ENCODE data around the gene CAMK4. TPM values are rescaled to one million over a fixed set of nuclear protein-coding genes. Genes with fewer than 3 reads are reported as not detected.

Gene CAMK4
- total RNA-seq, 1 donor from 2014 or later, result 67.3 TPM

DNA sequence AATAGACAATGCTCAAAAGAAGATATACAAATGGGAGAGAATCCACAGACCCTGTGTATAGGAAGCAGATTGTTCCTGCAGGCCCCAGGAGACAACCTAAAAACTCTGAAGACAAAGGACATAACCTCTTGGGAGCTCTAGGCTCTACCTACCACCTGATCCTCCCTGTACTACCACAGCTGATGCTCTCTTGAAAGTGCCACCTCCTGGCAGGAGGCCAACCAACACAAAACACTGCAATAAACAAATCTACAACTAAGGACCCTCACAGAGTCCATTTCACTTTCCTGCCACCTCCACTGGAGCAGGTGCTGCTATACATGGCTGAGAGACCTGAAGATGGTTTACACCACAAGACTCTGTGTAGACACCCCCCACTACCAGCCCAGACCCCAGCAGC is 239.1 kb downstream of the CAMK4 start:
- DNase-seq (ENCODE audit: low spot score in 2 of 2), result no peak

DNA sequence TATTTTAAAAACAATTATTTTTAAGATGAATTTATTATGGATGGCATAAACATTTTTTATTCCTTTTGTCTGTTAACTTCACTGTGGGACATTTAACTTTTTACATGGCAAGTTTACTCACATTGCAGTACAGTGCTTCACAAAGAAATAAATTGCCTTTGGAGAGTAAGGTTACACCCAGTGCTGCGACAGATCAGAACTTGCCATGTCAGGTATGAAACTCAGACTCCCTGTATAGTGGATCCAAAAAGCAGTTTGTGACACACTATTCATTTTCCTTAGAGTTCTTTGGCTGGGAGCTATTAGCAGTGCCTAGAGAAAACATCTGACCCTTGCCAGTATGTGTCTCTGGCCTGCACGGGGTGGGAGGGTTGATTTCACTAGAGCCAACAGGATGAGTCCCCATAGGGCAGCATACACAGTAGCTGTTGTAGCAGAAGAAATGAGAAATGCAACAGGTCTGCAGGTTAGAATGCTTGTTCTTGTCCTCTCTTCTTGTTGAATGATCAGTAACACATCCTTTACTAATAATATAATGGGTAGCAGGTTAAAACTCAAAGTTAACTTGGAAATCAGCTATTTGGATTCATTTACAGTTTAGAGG is 245.2 kb downstream of the CAMK4 start:
- DNase-seq (ENCODE audit: low spot score in 2 of 2) (no peak), FAIRE-seq (no peak)

More for the DNA sequence above, 239.1 kb downstream of the CAMK4 start:
- FAIRE-seq, result no peak

DNA sequence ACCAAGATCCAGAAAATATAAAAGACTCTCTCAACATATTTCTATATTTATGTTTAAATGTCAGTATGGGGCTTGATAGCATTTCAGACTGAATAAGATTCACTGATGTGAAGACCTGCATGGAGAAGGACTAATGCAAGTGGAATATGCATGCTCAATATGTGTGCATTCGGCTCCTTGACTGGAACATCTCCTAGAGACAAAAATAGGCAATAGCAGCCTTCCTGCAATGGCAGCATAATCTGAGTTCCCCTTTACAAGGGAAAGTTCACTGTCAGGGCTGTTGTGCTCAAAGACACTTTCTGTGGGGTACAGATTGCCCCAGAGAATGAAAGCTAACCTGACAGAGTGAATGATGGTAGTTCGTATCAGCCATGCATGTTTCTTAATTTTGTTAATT is 245.7 kb downstream of the CAMK4 start:
- FAIRE-seq (no peak), DNase-seq (ENCODE audit: low spot score in 2 of 2) (no peak)

DNA sequence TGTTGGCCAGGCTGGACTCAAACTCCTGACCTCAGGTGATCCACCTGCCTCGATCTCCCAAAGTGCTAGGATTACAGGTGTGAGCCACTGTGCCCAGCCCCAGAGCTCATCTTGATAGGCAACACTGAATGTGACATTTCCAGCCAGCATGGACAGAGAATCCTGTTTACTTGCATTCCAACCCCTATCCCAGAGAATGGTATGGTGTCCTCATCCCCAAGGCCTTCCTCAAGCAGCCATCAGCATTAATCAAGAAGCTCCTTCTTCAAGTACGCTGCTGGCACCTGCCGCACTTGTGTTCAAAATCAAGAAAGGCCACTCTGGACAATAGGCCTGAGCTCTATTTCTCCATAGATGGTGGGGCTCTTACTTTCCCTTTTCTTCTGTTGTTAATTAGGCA is 247.9 kb downstream of the CAMK4 start:
- no peak for FAIRE-seq
- no peak for DNase-seq (ENCODE audit: low spot score in 2 of 2)

DNA sequence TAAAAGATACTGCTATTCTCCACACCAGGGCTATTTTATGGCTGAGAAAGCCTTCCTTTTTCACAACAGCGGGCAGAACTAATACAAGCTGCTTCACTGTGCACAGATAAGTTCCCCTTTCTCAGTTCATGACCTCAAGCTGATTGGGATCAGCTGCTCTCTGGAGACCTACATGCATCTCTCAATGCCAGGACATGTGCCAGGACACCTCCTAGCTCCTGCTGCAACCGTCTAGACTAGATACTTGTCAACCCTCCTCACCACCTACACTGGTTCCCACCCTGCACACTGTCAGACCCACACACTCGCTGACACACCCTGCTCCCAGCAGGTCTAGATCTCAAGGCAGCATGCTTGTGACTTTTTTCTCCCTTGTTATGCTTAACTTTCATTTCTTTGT is 248.4 kb downstream of the CAMK4 start:
- DNase-seq (ENCODE audit: low spot score in 2 of 2) (no peak), FAIRE-seq (no peak)

DNA sequence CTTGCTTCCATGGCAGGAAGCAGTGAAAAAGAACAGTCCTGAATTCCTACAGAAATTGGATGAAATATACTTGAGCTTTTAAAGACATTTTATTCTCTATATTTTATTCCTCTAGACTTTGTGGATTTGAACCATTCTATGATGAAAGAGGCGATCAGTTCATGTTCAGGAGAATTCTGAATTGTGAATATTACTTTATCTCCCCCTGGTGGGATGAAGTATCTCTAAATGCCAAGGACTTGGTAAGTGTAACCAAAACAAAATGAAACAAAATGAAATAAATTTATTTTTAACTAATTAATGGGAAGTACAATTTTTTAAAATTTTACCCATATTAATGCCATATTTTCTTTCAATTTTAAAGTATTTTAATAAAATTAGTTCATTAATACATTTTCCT is 254.1 kb downstream of the CAMK4 start:
- no peak for DNase-seq (ENCODE audit: low spot score in 2 of 2)
- peak; percentile 73 for FAIRE-seq

DNA sequence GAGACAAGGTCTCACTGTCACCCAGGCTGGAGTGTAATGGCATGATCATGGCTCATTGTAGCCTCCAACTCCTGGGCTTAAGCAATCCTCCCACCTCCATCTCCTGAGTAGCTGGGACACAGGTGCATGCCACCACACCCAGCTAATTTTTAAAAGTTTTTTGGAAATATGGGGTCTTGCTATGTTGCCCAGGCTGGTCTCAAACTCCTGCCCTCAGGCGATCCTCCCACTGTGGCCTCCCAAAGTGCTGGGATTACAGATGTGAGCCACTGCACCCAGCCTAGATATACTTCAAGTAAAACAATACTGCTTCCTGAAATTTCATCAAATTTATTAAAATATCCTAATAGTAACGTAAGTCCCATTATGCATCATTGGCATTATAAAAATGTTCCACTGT is 254.7 kb downstream of the CAMK4 start:
- DNase-seq (ENCODE audit: low spot score in 2 of 2) (no peak), FAIRE-seq (no peak)

DNA sequence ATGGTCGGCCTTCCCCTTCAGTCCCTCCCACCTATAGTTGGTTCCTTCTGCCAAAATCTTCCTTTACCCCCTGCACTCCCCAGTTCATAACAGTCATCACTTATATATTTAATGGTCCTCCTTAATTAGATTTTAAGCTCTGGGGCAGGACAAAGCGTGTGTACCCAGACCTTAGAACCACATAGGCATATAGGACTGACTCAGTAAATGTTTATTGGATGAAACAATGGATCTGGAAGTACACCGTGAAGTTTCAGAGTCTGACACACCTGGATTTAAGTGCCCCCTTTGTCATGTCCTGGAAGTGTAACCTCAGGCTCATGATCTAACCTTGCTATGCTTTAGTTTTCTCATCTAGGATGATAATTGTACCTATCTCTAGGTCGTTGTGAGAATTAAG is 256.2 kb downstream of the CAMK4 start:
- FAIRE-seq (no peak), DNase-seq (ENCODE audit: low spot score in 2 of 2) (no peak)

DNA sequence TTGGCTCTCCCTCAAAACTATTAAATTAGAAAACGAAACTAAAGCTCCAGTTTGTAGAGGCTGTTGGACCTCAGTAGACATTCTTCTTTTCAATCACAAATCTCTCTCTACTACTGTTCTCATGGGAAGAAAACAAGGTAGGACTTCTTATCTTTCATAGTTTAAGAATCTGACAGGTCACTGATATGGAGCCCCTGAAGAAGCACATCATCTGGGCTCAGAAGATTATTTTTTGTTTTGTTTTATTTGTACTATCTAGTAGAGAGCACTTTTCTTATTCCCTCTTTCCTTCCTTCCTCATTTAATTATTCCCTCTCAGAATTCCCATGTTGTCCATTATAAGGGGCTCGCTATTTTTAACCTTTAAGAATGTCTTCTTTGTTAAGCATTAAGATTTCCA is 261.9 kb downstream of the CAMK4 start:
- FAIRE-seq (no peak), DNase-seq (ENCODE audit: low spot score in 2 of 2) (no peak)

DNA sequence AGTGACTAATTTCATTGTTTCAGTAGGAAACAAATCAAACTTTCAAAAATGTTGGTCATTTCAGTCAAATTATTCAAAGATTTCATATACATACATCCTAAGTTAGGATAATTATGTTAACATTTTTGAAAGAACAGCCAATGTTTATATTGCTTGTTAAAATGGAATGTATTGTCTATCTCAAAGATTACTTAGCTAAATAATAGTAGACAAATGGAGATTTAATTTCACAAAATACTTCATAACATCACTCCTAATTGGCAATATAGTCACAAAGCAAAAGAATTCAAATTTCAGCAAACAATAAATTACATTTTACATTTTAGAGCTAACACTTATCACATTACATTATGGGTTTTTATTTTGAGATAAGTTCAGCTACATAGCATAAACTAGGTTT is 262.7 kb downstream of the CAMK4 start:
- DNase-seq (ENCODE audit: low spot score in 2 of 2) (no peak), FAIRE-seq (no peak)

DNA sequence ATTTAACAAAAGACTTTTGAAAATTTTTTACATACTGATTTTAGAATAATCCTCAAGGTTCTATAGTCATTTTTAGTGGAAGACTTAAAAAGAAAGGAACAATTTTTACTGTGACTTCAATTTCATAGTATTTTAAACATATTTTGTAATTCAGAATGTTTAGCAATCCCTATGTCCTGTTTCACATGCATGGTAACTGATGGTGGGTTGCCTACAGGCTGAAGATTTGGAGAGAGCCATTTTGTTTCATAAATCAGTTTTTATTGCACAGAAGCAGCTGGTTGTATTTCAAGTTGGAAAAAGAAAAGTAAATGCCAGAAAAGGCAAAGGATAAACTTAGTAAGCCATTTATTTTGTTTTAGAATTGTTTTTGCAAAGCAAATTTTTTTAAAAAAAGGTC is 264.2 kb downstream of the CAMK4 start:
- DNase-seq (ENCODE audit: low spot score in 2 of 2) (no peak), FAIRE-seq (no peak)

DNA sequence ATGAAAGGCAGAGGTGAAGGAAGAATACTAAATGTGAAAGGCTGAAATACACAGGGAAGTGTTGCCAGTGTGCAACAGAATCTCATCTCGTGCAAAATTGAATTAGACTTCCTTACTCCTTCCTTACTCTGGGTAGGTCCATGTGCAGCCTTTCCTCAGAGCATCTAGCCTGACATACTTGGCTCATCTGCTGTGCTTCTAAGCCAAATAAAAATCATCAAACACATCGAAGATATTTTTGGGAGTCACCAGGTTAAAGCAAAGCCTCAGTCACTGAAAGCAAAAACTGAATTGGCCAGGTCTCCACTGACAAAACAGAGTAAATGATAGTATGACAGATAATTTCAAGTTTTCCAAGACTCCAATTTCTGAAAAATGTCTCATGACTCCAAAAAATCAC is 268.8 kb downstream of the CAMK4 start:
- no peak for FAIRE-seq
- DNase-seq (ENCODE audit: low spot score in 2 of 2), result no peak

DNA sequence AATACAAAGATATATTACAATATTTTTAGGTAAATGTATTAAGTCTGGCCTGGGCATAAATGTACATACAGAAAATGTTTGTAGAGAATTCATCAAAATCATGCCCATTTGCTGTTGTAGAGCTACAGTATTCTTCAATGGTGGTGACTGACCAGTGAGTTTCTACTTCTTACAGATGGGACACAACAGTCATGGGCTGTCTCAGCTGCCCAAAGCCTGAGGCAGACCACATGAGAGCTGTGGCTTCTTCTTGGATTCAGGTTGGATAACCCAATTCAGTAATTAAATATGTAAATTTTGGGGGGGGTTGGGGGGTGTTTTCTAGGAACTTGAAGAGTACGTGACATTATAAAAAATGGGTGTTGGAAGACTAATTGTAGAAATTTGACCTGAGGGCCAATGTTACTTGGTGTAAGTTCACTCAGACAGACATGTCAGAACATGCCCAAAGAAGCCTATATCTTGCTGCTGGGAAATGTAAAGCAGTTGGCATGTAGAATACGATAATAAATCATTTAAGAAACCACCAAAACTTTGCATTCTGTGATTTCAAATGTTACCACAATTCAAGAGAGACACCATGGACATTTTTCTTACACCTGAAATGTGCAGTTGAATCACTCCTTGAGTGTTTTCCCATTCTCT is 270.3 kb downstream of the CAMK4 start:
- FAIRE-seq (no peak), DNase-seq (ENCODE audit: low spot score in 2 of 2) (no peak)

DNA sequence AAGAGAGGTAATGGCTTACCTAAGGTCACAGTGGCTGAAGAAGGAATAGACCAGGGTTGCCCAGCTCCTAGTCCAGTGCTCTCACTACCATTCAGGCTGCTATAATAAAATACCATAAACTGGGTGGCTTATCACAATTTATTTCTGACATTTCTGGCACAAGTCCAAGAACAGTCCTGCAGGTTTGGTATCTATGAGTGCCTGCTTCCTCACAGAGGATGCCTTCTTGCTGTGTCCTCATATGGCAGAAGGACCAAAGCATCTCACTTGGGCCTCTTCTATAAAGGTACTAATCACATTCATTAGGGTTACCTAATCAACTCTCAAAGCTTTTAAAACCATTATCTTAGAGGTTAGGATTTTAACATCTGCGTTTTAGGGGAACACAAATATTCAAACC is 271.0 kb downstream of the CAMK4 start:
- FAIRE-seq (no peak), DNase-seq (ENCODE audit: low spot score in 2 of 2) (no peak)

DNA sequence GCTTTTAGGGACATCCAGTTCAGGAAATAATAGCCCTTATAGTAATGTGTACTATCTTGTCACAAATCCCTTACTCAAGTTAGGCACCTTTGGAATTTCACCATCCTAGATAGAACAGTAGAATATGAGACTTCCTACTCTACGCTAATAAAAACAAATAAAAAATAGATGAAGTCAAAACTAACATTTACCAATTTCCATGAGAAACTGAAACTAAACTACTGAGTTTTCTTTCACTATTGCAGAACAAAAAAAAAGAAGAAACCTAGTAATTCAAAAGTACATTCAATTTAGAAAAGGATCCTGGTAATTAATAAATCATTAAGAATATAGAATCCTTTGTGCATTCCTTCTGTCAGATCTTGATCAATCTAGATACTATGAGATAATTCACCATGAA is 274.2 kb downstream of the CAMK4 start:
- FAIRE-seq (no peak), DNase-seq (ENCODE audit: low spot score in 2 of 2) (no peak)

DNA sequence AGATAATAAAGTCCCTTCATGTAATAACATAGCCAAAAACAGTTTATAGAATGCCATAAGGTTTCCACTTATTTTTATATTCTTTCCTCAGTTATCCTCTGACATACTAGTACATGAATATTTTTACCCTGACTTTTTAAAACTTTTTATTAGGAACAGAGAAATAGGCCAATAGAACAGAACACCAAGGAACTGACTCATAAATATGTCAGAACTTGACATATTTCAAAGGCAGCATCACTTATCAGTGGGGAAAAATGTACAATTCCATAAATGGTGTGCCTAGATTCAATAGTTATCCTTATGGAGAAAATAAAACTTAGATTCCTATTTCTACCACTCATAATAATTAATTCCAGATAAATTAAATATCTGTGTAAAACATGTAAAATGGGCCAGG is 278.8 kb downstream of the CAMK4 start:
- DNase-seq (ENCODE audit: low spot score in 2 of 2), result no peak
- FAIRE-seq, result no peak

DNA sequence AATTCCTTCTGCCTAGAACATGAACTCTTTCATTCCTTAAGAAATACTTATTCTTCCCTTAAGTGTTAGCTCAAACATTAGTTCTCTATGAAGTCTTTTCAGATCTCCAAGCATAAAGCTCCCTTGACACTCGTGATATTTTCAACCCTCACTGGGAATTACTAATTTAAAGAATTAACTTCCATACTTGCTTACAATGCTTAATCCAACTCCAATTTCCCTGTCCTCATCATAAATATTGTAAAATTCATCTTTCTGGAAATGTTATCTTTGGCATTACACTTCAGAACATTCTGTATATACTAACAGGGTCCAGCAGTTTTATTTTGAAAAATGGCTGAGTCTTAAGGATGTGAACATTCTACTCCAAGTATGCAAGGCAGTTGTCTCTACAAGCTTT is 280.9 kb downstream of the CAMK4 start:
- FAIRE-seq (no peak), DNase-seq (ENCODE audit: low spot score in 2 of 2) (no peak)

DNA sequence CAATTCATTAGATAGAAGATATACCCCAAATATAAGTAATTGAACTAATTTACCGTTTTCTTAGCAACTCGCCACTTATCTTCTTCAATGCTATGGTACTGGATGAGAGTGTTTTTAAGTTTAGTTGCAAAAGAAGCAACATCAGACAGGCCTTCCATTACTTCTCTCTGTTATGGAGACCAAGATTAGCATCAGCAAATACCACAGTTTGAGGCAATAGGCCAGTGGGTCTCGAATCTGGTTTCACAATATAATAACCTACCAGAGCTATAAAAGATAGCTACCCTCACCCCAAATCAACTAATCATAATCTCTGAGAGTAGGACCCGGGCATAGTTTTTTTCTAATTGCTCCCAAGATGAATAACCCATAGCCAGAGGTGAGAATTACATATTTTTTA is 283.1 kb downstream of the CAMK4 start:
- FAIRE-seq (no peak), DNase-seq (ENCODE audit: low spot score in 2 of 2) (no peak)

DNA sequence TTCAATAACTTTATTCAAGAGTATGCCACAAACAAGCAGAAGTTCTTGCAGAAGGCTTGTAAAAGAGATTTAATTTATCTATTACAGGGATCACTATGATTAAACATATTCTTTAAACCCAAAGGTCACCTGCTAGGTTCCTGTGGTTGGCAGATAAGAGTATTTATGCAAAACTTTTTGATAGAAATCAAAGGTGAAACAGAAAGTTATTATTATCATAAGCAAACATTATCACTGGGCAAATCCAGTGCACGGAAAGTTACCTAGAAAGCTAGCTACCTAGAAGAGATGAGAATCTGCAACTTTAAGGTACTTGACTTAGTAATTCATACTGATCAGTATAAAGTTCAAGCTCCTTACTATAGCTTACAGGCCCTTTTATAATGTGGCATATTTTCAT is 284.9 kb downstream of the CAMK4 start:
- FAIRE-seq (no peak), DNase-seq (ENCODE audit: low spot score in 2 of 2) (no peak)

DNA sequence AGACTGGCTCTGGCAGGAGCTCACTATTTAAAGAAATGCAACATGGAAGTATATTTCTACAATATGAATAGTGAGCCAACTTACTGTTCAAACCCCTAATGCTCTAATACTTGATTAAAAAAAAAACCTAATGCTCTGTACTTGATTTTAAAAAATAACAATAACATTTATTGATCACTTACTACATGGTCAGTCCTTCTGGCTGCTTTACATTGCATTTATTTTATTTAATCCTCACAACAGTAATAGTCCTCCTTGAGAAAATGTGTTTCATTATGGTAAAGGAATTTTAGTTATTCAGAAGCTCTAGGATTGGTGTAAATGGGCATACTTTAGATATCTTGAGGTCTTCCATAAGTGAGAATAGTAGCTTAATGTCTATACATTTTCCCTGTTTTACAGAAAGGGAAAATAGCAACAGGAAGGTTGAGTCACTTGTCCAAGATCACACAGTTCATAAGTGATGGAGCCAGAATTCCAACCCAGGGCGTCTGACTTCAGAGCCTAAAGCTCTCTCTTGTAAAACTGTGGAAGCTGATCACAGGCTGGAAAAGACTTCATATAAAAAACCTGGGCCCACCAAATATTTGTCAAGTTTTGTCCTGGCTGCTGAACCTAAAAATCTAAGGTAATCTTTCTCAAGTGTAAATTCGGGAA is 287.1 kb downstream of the CAMK4 start:
- FAIRE-seq (no peak), DNase-seq (ENCODE audit: low spot score in 2 of 2) (no peak)

DNA sequence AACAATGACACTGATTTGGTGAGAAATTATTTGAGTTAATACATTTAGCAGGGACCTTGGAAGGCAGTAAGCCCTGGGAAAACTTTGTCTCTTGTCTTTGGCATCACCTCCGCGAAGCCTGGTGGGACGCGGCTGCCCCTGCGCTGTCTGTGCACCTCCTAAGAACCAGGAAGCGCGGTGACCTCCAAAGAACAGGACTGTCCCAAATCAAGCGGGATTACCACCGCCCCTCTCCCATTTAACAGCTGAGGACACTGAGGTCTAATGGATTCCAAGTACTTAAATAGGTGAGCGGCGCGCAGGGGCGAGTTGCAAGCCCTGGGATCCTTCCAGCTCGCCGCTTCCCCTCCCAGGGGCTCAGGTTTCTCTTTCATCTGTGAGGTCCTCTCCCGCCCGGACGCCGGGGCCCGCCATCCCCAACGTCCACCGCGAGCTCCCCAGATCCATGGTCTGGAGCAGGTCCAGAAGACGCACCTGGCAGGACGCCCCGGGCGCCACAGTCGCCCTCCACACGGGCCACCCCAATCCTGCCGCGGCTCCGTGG is 287.7 kb downstream of the CAMK4 start:
- no peak for DNase-seq (ENCODE audit: low spot score in 2 of 2)
- no peak for FAIRE-seq

Data from frontal cortex (tissue), 4 donors.